GM23338 (cell line): ENCODE results near the gene TMEM191C. TPM values are rescaled to one million over a fixed set of nuclear protein-coding genes. Genes with fewer than 3 reads are reported as not detected.

Experiments
- ATAC-seq: fragments of 200-7000 bp; cut with Tn5 transposase; 3 replicates; pipeline ENCODE4 v1.9.1; 2020
- DNase-seq: peaks from one replicate; pipeline ENCODE4 v3.0.0-alpha.2; 2015; ENCODE audit warnings: low spot score
- H2AFZ ChIP-seq: fragments of 200-600 bp; sonication (generic); 2 replicates; pipeline ENCODE4 v1.8.0; 2016; ENCODE audit warnings: antibody characterized with exemption, mild to moderate bottlenecking, moderate library complexity
- H3F3A ChIP-seq: fragments of 200-600 bp; sonication (generic); replicated peaks from 2 replicates; pipeline ENCODE4 v1.8.0; 2017; ENCODE audit warnings: antibody characterized with exemption, mixed run types, low read depth
- H3K27ac ChIP-seq: fragments of 200-600 bp; sonication (generic); 2 replicates; pipeline ENCODE4 v1.6.1; 2016; ENCODE audit warnings: low read depth
- H3K27me3 ChIP-seq: fragments of 200-600 bp; sonication (generic); 2 replicates; pipeline ENCODE4 v1.8.0; 2016; ENCODE audit warnings: mild to moderate bottlenecking, mixed run types, moderate library complexity; ENCODE audit not compliant: insufficient read depth
- H3K36me3 ChIP-seq: fragments of 200-600 bp; sonication (generic); 2 replicates; pipeline ENCODE4 v1.8.0; 2016; ENCODE audit warnings: mild to moderate bottlenecking; ENCODE audit not compliant: insufficient read depth
- H3K4me1 ChIP-seq: fragments of 200-600 bp; sonication (generic); 2 replicates; pipeline ENCODE4 v1.8.0; 2016; ENCODE audit warnings: mild to moderate bottlenecking, moderate library complexity; ENCODE audit not compliant: insufficient read depth
- H3K4me2 ChIP-seq: fragments of 200-600 bp; sonication (generic); 2 replicates; pipeline ENCODE4 v1.7.1; 2017; ENCODE audit warnings: mixed run types
- H3K4me3 ChIP-seq: fragments of 200-600 bp; sonication (generic); 2 replicates; pipeline ENCODE4 v1.6.1; 2016; ENCODE audit warnings: mixed run types
- H3K79me2 ChIP-seq: fragments of 200-600 bp; sonication (generic); replicated peaks from 2 replicates; pipeline ENCODE4 v1.8.0; 2017; ENCODE audit warnings: mild to moderate bottlenecking; ENCODE audit not compliant: insufficient read depth
- H3K9me2 ChIP-seq: fragments of 200-600 bp; sonication (generic); 2 replicates; pipeline ENCODE4 v1.8.0; 2017; ENCODE audit not compliant: insufficient read depth
- H4K20me1 ChIP-seq: fragments of 200-600 bp; sonication (generic); replicated peaks from 2 replicates; pipeline ENCODE4 v1.8.0; 2017; ENCODE audit warnings: mild to moderate bottlenecking; ENCODE audit not compliant: insufficient read depth
- H3K27ac Mint-ChIP-seq: 2 replicates; pipeline ENCODE4 v1.8.0; 2020; ENCODE audit warnings: inconsistent platforms, mild to moderate bottlenecking, moderate library complexity, mixed read lengths
- H3K27me3 Mint-ChIP-seq: 3 replicates; pipeline ENCODE4 v1.8.0; 2022; ENCODE audit warnings: low read depth, mild to moderate bottlenecking, moderate library complexity, mixed read lengths, inconsistent platforms; ENCODE audit not compliant: insufficient read depth, poor library complexity
- H3K36me3 Mint-ChIP-seq: 3 replicates; pipeline ENCODE4 v1.8.0; 2021; ENCODE audit warnings: low read depth, mild to moderate bottlenecking, inconsistent platforms, moderate library complexity, mixed read lengths
- H3K4me1 Mint-ChIP-seq: 3 replicates; pipeline ENCODE4 v1.8.0; 2020; ENCODE audit warnings: mild to moderate bottlenecking, inconsistent platforms, mixed read lengths
- H3K4me3 Mint-ChIP-seq: 3 replicates; pipeline ENCODE4 v1.8.0; 2021; ENCODE audit warnings: moderate library complexity, mild to moderate bottlenecking, inconsistent platforms, mixed read lengths
- H3K9me3 Mint-ChIP-seq: 3 replicates; pipeline ENCODE4 v1.8.0; 2020; ENCODE audit warnings: moderate library complexity, mild to moderate bottlenecking, inconsistent platforms, mixed read lengths
- CREB1 ChIP-seq: fragments of 250-450 bp; sonication (Bioruptor Pico); IDR thresholded peaks from 2 replicates; pipeline ENCODE4 v1.5.0; 2020; ENCODE audit warnings: low read depth, mild to moderate bottlenecking, moderate library complexity
- ETS1 ChIP-seq: IDR thresholded peaks from 2 replicates; pipeline ENCODE4 v1.6.1; 2016; ENCODE audit warnings: antibody characterized with exemption
- EZH2 ChIP-seq: fragments of 200-600 bp; sonication (generic); IDR thresholded peaks from one replicate; pipeline ENCODE4 v1.8.0; 2017; ENCODE audit warnings: antibody characterized with exemption, mild to moderate bottlenecking, low read depth; ENCODE audit not compliant: unreplicated experiment
- NANOG ChIP-seq: IDR thresholded peaks from 2 replicates; pipeline ENCODE4 v1.6.1; 2016; ENCODE audit warnings: antibody characterized with exemption, borderline replicate concordance
- ZNF114 ChIP-seq: fragments of 250-450 bp; sonication (Bioruptor Pico); IDR thresholded peaks from 2 replicates; pipeline ENCODE4 v1.5.0; 2020; ENCODE audit warnings: mild to moderate bottlenecking, moderate library complexity
- ZNF331 ChIP-seq: fragments of 250-450 bp; sonication (Bioruptor Pico); IDR thresholded peaks from 2 replicates; pipeline ENCODE4 v1.5.0; 2020; ENCODE audit warnings: low read depth, mild to moderate bottlenecking, moderate library complexity
- polyA plus RNA-seq: library from polyadenylated mRNA; unstranded; fragments of >200 nt; fragmentation: Nextera tagmentation; extraction: Ambion mirVana; gene quantifications from 2 replicates; pipeline ENCODE4 v1.2.1, GENCODE V29; 2016
- total RNA-seq: library from RNA; depleted of rRNA; stranded (reverse); fragments of >200 nt; shearing (Covaris generic); gene quantifications from 2 replicates; pipeline ENCODE4 v1.2.3, GENCODE V29; 2014
- TF ChIP-seq, protein P1 (sequence below): fragments of 250-450 bp; sonication (Bioruptor Pico); IDR thresholded peaks from 2 replicates; pipeline ENCODE4 v1.5.0; 2020; ENCODE audit warnings: mild to moderate bottlenecking, moderate library complexity
- TF ChIP-seq, protein P2 (sequence below), 2 experiments: fragments of 200-600 bp in 1 of 2; sonication (generic) in 1 of 2; conservative IDR thresholded peaks; 2 replicates each; pipeline versions ENCODE4 v1.5.1 to v1.6.1; 2016 to 2017; ENCODE audit warnings: antibody characterized with exemption in 2 of 2, low read depth in 2 of 2, mild to moderate bottlenecking in 2 of 2, moderate library complexity in 1 of 2

The TMEM191C gene
- total and polyA plus RNA-seq, 2 experiments from 2014 or later: 2.8 to 6.1 TPM

GRCh38 chr22:21450858-21451353, 16.3 kb upstream of the TMEM191C start (continued):
- TF ChIP-seq NANOG (no peak), ETS1 (no peak)

- ATAC-seq (no peak), DNase-seq (no peak)
- no peak overlapping the region for H3K4me3 ChIP-seq
Observed at GRCh38 chr22:21451545-21452520, 15.4 kb upstream of the TMEM191C start.

More at GRCh38 chr22:21451545-21452520, 15.4 kb upstream of the TMEM191C start:
- Histone ChIP-seq H4K20me1 (peaks cover 11% of the 10 kb centered on the region), H3K4me2 (no peak overlapping the region), H3K9me2 (no peaks in the 10 kb centered on the region), H3K27ac (no peak overlapping the region), H3K4me1 (peaks cover 4% of the 10 kb centered on the region; the same call in 1 of the 2 replicates), H2AFZ (no peak overlapping the region), H3K27me3 (no peaks in the 10 kb centered on the region), H3F3A (0 out of 2 replicates have a peak, but pooled peaks cover 2% of the 10 kb centered on the region), H3K79me2 (peaks cover 3% of the 10 kb centered on the region; the same call in 1 of the 2 replicates), H3K36me3 (no peaks in the 10 kb centered on the region)
- H3K4me1 Mint-ChIP-seq: peaks cover 34% of the 10 kb centered on the region
- H3K4me3 Mint-ChIP-seq: no peak overlapping the region
- H3K9me3 Mint-ChIP-seq: no peaks in the 10 kb centered on the region
- H3K27ac Mint-ChIP-seq: no peak overlapping the region
- peaks cover 3% of the 10 kb centered on the region for H3K36me3 Mint-ChIP-seq
- TF ChIP-seq, protein P1, sequence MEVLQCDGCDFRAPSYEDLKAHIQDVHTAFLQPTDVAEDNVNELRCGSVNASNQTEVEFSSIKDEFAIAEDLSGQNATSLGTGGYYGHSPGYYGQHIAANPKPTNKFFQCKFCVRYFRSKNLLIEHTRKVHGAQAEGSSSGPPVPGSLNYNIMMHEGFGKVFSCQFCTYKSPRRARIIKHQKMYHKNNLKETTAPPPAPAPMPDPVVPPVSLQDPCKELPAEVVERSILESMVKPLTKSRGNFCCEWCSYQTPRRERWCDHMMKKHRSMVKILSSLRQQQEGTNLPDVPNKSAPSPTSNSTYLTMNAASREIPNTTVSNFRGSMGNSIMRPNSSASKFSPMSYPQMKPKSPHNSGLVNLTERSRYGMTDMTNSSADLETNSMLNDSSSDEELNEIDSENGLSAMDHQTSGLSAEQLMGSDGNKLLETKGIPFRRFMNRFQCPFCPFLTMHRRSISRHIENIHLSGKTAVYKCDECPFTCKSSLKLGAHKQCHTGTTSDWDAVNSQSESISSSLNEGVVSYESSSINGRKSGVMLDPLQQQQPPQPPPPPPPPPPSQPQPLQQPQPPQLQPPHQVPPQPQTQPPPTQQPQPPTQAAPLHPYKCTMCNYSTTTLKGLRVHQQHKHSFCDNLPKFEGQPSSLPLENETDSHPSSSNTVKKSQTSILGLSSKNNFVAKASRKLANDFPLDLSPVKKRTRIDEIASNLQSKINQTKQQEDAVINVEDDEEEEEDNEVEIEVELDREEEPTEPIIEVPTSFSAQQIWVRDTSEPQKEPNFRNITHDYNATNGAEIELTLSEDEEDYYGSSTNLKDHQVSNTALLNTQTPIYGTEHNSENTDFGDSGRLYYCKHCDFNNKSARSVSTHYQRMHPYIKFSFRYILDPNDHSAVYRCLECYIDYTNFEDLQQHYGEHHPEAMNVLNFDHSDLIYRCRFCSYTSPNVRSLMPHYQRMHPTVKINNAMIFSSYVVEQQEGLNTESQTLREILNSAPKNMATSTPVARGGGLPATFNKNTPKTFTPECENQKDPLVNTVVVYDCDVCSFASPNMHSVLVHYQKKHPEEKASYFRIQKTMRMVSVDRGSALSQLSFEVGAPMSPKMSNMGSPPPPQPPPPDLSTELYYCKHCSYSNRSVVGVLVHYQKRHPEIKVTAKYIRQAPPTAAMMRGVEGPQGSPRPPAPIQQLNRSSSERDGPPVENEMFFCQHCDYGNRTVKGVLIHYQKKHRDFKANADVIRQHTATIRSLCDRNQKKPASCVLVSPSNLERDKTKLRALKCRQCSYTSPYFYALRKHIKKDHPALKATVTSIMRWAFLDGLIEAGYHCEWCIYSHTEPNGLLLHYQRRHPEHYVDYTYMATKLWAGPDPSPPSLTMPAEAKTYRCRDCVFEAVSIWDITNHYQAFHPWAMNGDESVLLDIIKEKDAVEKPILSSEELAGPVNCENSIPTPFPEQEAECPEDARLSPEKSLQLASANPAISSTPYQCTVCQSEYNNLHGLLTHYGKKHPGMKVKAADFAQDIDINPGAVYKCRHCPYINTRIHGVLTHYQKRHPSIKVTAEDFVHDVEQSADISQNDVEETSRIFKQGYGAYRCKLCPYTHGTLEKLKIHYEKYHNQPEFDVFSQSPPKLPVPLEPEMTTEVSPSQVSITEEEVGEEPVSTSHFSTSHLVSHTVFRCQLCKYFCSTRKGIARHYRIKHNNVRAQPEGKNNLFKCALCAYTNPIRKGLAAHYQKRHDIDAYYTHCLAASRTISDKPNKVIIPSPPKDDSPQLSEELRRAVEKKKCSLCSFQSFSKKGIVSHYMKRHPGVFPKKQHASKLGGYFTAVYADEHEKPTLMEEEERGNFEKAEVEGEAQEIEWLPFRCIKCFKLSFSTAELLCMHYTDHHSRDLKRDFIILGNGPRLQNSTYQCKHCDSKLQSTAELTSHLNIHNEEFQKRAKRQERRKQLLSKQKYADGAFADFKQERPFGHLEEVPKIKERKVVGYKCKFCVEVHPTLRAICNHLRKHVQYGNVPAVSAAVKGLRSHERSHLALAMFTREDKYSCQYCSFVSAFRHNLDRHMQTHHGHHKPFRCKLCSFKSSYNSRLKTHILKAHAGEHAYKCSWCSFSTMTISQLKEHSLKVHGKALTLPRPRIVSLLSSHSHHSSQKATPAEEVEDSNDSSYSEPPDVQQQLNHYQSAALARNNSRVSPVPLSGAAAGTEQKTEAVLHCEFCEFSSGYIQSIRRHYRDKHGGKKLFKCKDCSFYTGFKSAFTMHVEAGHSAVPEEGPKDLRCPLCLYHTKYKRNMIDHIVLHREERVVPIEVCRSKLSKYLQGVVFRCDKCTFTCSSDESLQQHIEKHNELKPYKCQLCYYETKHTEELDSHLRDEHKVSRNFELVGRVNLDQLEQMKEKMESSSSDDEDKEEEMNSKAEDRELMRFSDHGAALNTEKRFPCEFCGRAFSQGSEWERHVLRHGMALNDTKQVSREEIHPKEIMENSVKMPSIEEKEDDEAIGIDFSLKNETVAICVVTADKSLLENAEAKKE: no peak
- TF ChIP-seq EZH2 (no peak), CREB1 (CRISPR knock-in tag) (no peak), ETS1 (no peak), ZNF114 (no peak), ZNF331 (CRISPR knock-in tag) (no peak)
- TF ChIP-seq, protein P2, sequence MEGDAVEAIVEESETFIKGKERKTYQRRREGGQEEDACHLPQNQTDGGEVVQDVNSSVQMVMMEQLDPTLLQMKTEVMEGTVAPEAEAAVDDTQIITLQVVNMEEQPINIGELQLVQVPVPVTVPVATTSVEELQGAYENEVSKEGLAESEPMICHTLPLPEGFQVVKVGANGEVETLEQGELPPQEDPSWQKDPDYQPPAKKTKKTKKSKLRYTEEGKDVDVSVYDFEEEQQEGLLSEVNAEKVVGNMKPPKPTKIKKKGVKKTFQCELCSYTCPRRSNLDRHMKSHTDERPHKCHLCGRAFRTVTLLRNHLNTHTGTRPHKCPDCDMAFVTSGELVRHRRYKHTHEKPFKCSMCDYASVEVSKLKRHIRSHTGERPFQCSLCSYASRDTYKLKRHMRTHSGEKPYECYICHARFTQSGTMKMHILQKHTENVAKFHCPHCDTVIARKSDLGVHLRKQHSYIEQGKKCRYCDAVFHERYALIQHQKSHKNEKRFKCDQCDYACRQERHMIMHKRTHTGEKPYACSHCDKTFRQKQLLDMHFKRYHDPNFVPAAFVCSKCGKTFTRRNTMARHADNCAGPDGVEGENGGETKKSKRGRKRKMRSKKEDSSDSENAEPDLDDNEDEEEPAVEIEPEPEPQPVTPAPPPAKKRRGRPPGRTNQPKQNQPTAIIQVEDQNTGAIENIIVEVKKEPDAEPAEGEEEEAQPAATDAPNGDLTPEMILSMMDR (conservative IDR thresholded peaks at IDR 0.05; ENCODE audit: low read depth in 2 of 2): no peak
- peaks cover 13% of the 10 kb centered on the region for H3K27me3 Mint-ChIP-seq
